Body of pancreas (tissue), 4 donors: Measurements from ENCODE around the gene TEAD4.

ENCODE experiments used
- CTCF ChIP-seq, 7 experiments: fragments of 450-650 bp in 4 of 7; fragments of 200-600 bp in 3 of 7; sonication (generic) in 3 of 7; IDR thresholded peaks; one replicate each; pipeline ENCODE4 v1.5.1; 2016 to 2019; ENCODE audit warnings: antibody characterized with exemption in 7 of 7
- POLR2A ChIP-seq, 3 donors: fragments of 450-650 bp; IDR thresholded peaks; one replicate each; pipeline ENCODE4 v1.6.1; 2016; ENCODE audit warnings: antibody characterized with exemption in 3 of 3, mild to moderate bottlenecking in 2 of 3

- TF ChIP-seq CTCF (IDR thresholded peaks at IDR 0.05) = no peak
- TF ChIP-seq POLR2A (IDR thresholded peaks at IDR 0.05) = no peak
Observed at GRCh38 chr12:2979806-2980205, 20.6 kb downstream of the TEAD4 start.
